Neuronal stem cell (in vitro differentiated cells): Measurements from ENCODE around the gene CRHR2.
"Not testable (repeated sequence)": the region's sequence is repeated elsewhere in the genome, so short reads cannot be mapped to it uniquely, and the experiment has no call there.

Source experiments
- DNase-seq: peaks from one replicate; pipeline ENCODE4 v3.0.0-alpha.2; 2013; ENCODE audit warnings: low spot score
- H2AFZ ChIP-seq: one replicate; pipeline ENCODE4 v1.6.1; 2013; ENCODE audit warnings: mild to moderate bottlenecking, low read length, inconsistent platforms
- H2AK5ac ChIP-seq: 2 replicates; pipeline ENCODE4 v1.6.1; 2013; ENCODE audit warnings: low read depth, mild to moderate bottlenecking, inconsistent platforms, low read length, moderate library complexity, mixed read lengths
- H2BK120ac ChIP-seq: 2 replicates; pipeline ENCODE4 v1.6.1; 2013; ENCODE audit warnings: low read depth, mild to moderate bottlenecking, inconsistent platforms, low read length, moderate library complexity, mixed read lengths
- H2BK12ac ChIP-seq: one replicate; pipeline ENCODE4 v1.6.1; 2013; ENCODE audit warnings: low read length, inconsistent platforms
- H2BK15ac ChIP-seq: 2 replicates; pipeline ENCODE4 v1.6.1; 2013; ENCODE audit warnings: mild to moderate bottlenecking, low read length, inconsistent platforms, mixed read lengths
- H2BK5ac ChIP-seq: one replicate; pipeline ENCODE4 v1.6.1; 2013; ENCODE audit warnings: inconsistent platforms, mild to moderate bottlenecking, low read length, moderate library complexity
- H3K14ac ChIP-seq: one replicate; pipeline ENCODE4 v1.6.1; 2013; ENCODE audit warnings: low read length, inconsistent platforms
- H3K18ac ChIP-seq: 2 replicates; pipeline ENCODE4 v1.6.1; 2013; ENCODE audit warnings: low read length, inconsistent platforms
- H3K23ac ChIP-seq: 2 replicates; pipeline ENCODE4 v1.6.1; 2013; ENCODE audit warnings: low read depth, mild to moderate bottlenecking, mixed read lengths, low read length, inconsistent platforms; ENCODE audit not compliant: poor library complexity
- H3K27ac ChIP-seq: replicated peaks from 3 replicates; pipeline ENCODE4 v1.5.1; 2013; ENCODE audit warnings: low read length, inconsistent platforms
- H3K27me3 ChIP-seq, 3 experiments: 2 replicates each; pipeline ENCODE4 v1.6.1; 2013; ENCODE audit warnings: low read length in 3 of 3, mild to moderate bottlenecking in 2 of 3, inconsistent platforms in 1 of 3, low read depth in 1 of 3, mixed read lengths in 1 of 3, moderate library complexity in 1 of 3; ENCODE audit not compliant: control insufficient read depth in 3 of 3, insufficient read depth in 3 of 3
- H3K36me3 ChIP-seq, 2 donors: replicated peaks in 1 of 2; 2 replicates each; pipeline ENCODE4 v1.6.1; 2013; ENCODE audit warnings: low read length in 2 of 2; ENCODE audit not compliant: control insufficient read depth in 2 of 2, insufficient read depth in 2 of 2
- H3K4ac ChIP-seq: 2 replicates; pipeline ENCODE4 v1.6.1; 2013; ENCODE audit warnings: inconsistent platforms, mild to moderate bottlenecking, low read length, moderate library complexity
- H3K4me1 ChIP-seq, 2 donors: 1 replicate in 1 of 2; 2 replicates in 1 of 2; pipeline ENCODE4 v1.6.1; 2013; ENCODE audit warnings: low read length in 2 of 2, low read depth in 1 of 2; ENCODE audit not compliant: control insufficient read depth in 2 of 2, insufficient read depth in 1 of 2
- H3K4me2 ChIP-seq: one replicate; pipeline ENCODE4 v1.6.1; 2013; ENCODE audit warnings: mild to moderate bottlenecking, low read length, inconsistent platforms; ENCODE audit not compliant: insufficient read depth, poor library complexity, severe bottlenecking
- H3K4me3 ChIP-seq, 2 donors: 2 replicates each; pipeline ENCODE4 v1.5.1; 2013; ENCODE audit warnings: low read length in 2 of 2, mild to moderate bottlenecking in 2 of 2, inconsistent platforms in 1 of 2, moderate library complexity in 1 of 2
- H3K79me1 ChIP-seq: one replicate; pipeline ENCODE4 v1.6.1; 2013; ENCODE audit warnings: low read depth, mild to moderate bottlenecking, inconsistent platforms, low read length, moderate library complexity
- H3K9ac ChIP-seq: one replicate; pipeline ENCODE4 v1.6.1; 2013; ENCODE audit warnings: mild to moderate bottlenecking, low read depth, low read length, inconsistent platforms; ENCODE audit not compliant: poor library complexity
- H3K9me3 ChIP-seq, 2 donors: replicated peaks in 1 of 2; 2 replicates each; pipeline versions ENCODE3 to v1.6.1; 2013; ENCODE audit warnings: low read length in 2 of 2, mild to moderate bottlenecking in 2 of 2, inconsistent platforms in 1 of 2, low read depth in 1 of 2, mixed read lengths in 1 of 2, moderate library complexity in 1 of 2; ENCODE audit not compliant: control insufficient read depth in 2 of 2, insufficient read depth in 1 of 2
- H4K8ac ChIP-seq: one replicate; pipeline ENCODE4 v1.6.1; 2013; ENCODE audit warnings: low read depth, mild to moderate bottlenecking, inconsistent platforms, low read length, moderate library complexity
- H4K91ac ChIP-seq: one replicate; pipeline ENCODE4 v1.6.1; 2013; ENCODE audit warnings: low read length, low read depth, mild to moderate bottlenecking, inconsistent platforms; ENCODE audit not compliant: poor library complexity
- WGBS, 2 donors: extraction: QIAGEN DNeasy Blood & Tissue Kit; methylation state at CpG; one replicate each; pipeline ENCODE4 v1.1.7; 2013; ENCODE audit warnings: missing lambda C conversion rate in 2 of 2, mixed read lengths in 1 of 2; ENCODE audit not compliant: insufficient read length in 2 of 2, insufficient replicate concordance in 1 of 2; ENCODE audit errors: extremely low coverage in 2 of 2; 5-methylcytosine and 5-hydroxymethylcytosine counted together

The CRHR2 gene

GRCh38 chr7:30719434-30719833 lies 37.2 kb upstream of the CRHR2 start:
- H3K36me3 ChIP-seq, H3K18ac ChIP-seq, DNase-seq, H4K91ac ChIP-seq, H2BK15ac ChIP-seq, H3K14ac ChIP-seq, H2AK5ac ChIP-seq, H3K23ac ChIP-seq, H3K27ac ChIP-seq, H3K79me1 ChIP-seq, H2BK120ac ChIP-seq, H2BK12ac ChIP-seq, H3K4me2 ChIP-seq, H2AFZ ChIP-seq, H3K27me3 ChIP-seq, H3K9ac ChIP-seq, H3K4me1 ChIP-seq, H3K4ac ChIP-seq, H3K4me3 ChIP-seq, H4K8ac ChIP-seq, H2BK5ac ChIP-seq: not testable (repeated sequence)
- H3K9me3 ChIP-seq: peaks cover 4 to 12% of the 10 kb centered on the region in 2 donors
- WGBS, 2 donors: 100% methylated on average over 1 of the region's 2 CpGs; no CpG with 5 or more reads in 1 of the 2 donors

- peak overlapping the region; percentile 8 for H3K23ac ChIP-seq
- no peak overlapping the region for H3K18ac ChIP-seq
- H3K4ac ChIP-seq: no peak overlapping the region
- no peak overlapping the region for H3K9ac ChIP-seq
- no peaks in the 10 kb centered on the region for H3K79me1 ChIP-seq
- no peak overlapping the region for H2AK5ac ChIP-seq
- H2AFZ ChIP-seq: no peak overlapping the region
- no peak overlapping the region for H3K4me3 ChIP-seq
- H3K14ac ChIP-seq: no peak overlapping the region
- no peak overlapping the region for H2BK120ac ChIP-seq
- H3K4me1 ChIP-seq: no peaks in the 10 kb centered on the region
- H3K9me3 ChIP-seq: peaks cover 4 to 12% of the 10 kb centered on the region in 2 donors
- H3K27ac ChIP-seq: no peak overlapping the region
- no peak overlapping the region for H4K8ac ChIP-seq
- H2BK12ac ChIP-seq: no peak overlapping the region
- no peaks in the 10 kb centered on the region for H3K36me3 ChIP-seq
- no peak for DNase-seq
- peaks cover 0 to 13% (median 0%) of the 10 kb centered on the region in 3 experiments for H3K27me3 ChIP-seq
- no peak overlapping the region for H2BK15ac ChIP-seq
- no peak overlapping the region for H3K4me2 ChIP-seq
- no peak overlapping the region for H2BK5ac ChIP-seq
- no peak overlapping the region for H4K91ac ChIP-seq
- WGBS, 2 donors: no CpG with 5 or more reads among the region's 2 CpGs
Measured at GRCh38 chr7:30717181-30717580, 34.9 kb upstream of the CRHR2 start.

GRCh38 chr7:30714129-30714528 lies 31.9 kb upstream of the CRHR2 start:
- Histone ChIP-seq H3K23ac (no peak overlapping the region), H3K36me3 (no peaks in the 10 kb centered on the region), H2AFZ (no peak overlapping the region), H3K79me1 (no peaks in the 10 kb centered on the region), H2BK120ac (no peak overlapping the region), H3K14ac (no peak overlapping the region), H3K4me1 (peaks cover 0 to 4% of the 10 kb centered on the region in 2 donors), H2BK12ac (no peak overlapping the region), H3K27me3 (peaks cover 0 to 13% (median 0%) of the 10 kb centered on the region in 3 experiments), H2AK5ac (no peak overlapping the region), H3K4me3 (no peak overlapping the region), H3K4me2 (no peak overlapping the region), H3K9ac (no peak overlapping the region), H2BK5ac (no peak overlapping the region), H3K4ac (no peak overlapping the region), H4K91ac (no peak overlapping the region), H3K9me3 (peaks cover 0 to 7% of the 10 kb centered on the region in 2 donors), H4K8ac (no peak overlapping the region), H3K18ac (no peak overlapping the region), H3K27ac (no peak overlapping the region), H2BK15ac (no peak overlapping the region)
- WGBS, 2 donors: no CpG with 5 or more reads among the region's 1 CpG
- no peak for DNase-seq

- Histone ChIP-seq H3K36me3 (no peaks in the 10 kb centered on the region), H2BK120ac (peak overlapping the region; percentile 16), H3K14ac (no peak overlapping the region), H3K4me2 (no peak overlapping the region), H2BK12ac (no peak overlapping the region), H3K4me1 (peaks cover 0 to 4% of the 10 kb centered on the region in 2 donors), H3K79me1 (no peaks in the 10 kb centered on the region), H3K4ac (no peak overlapping the region), H3K27ac (no peak overlapping the region), H3K9ac (no peak overlapping the region), H3K9me3 (peaks cover 0 to 7% of the 10 kb centered on the region in 2 donors), H2AFZ (no peak overlapping the region), H3K27me3 (peaks cover 0 to 13% (median 0%) of the 10 kb centered on the region in 3 experiments), H2BK5ac (no peak overlapping the region), H4K8ac (no peak overlapping the region), H2AK5ac (peak overlapping the region; percentile 21), H4K91ac (no peak overlapping the region), H3K18ac (peak overlapping the region; percentile 41), H2BK15ac (no peak overlapping the region), H3K4me3 (no peak overlapping the region), H3K23ac (peak overlapping the region; percentile 9)
- no CpG with 5 or more reads among the region's 6 CpGs for WGBS, 2 donors
- no peak for DNase-seq
Measured at GRCh38 chr7:30713392-30713791, 31.1 kb upstream of the CRHR2 start.
